HepG2 (cell line): ENCODE data around the gene CD164L2. TPM values are rescaled to one million over a fixed set of nuclear protein-coding genes. Genes with fewer than 3 reads are reported as not detected.
A peak's percentile ranks its signal among the peaks of the same experiment; 100 is the strongest.

Source experiments
- ATAC-seq: fragments of 200-7000 bp; cut with Tn5 transposase; 3 replicates; pipeline ENCODE4 v1.9.1; 2020; ENCODE audit warnings: mild to moderate bottlenecking, moderate library complexity
- BruUV-seq: library from RNA; stranded (reverse); fragments of 400-500 nt; replicated peaks from 2 replicates; lab custom pipeline; 2021; lab: Mats Ljungman, UMichigan
- CTCF ChIA-PET: fragments of 300-600 bp; formaldehyde crosslinking; extraction: SDS; loops from one replicate; lab custom pipeline; 2021; ENCODE audit warnings: low total read pairs, inconsistent platforms, low intra/inter-chr PET ratio; lab: Yijun Ruan, JAX
- POLR2A ChIA-PET: fragments of 350-600 bp; sonication (Branson Sonifier 250); formaldehyde crosslinking; loops from one replicate; lab custom pipeline; 2020; ENCODE audit warnings: antibody characterized with exemption, inconsistent platforms; lab: Yijun Ruan, JAX
- DNase-seq: peaks from one replicate; pipeline ENCODE4 v3.0.0-alpha.2; 2015; ENCODE audit warnings: low spot score
- FAIRE-seq: peaks from 3 replicates; lab custom pipeline; 2011; peaks lifted over from hg19 to GRCh38; lab: Jason Lieb, UNC
- H2AFZ ChIP-seq: one replicate; pipeline ENCODE4 v1.6.1; 2011; ENCODE audit warnings: low read length, inconsistent platforms
- H3K27ac ChIP-seq: fragments of 300-600 bp; 3 replicates; pipeline ENCODE4 v1.8.0; 2011; ENCODE audit warnings: mixed run types, mild to moderate bottlenecking, mixed read lengths, low read length, inconsistent platforms; ENCODE audit not compliant: insufficient read depth; ENCODE audit errors: extremely low read length
- H3K27me3 ChIP-seq, 2 experiments: fragments of 200-600 bp in 1 of 2; 2 replicates in 1 of 2; 3 replicates in 1 of 2; pipeline versions ENCODE4 v1.6.0 to v1.8.0; 2011; ENCODE audit warnings: low read length in 2 of 2, mild to moderate bottlenecking in 2 of 2, moderate library complexity in 2 of 2, inconsistent platforms in 1 of 2; ENCODE audit not compliant: insufficient read depth in 2 of 2, control insufficient read depth in 1 of 2
- H3K36me3 ChIP-seq, 2 experiments: fragments of 200-600 bp in 1 of 2; replicated peaks in 1 of 2; 2 replicates in 1 of 2; 3 replicates in 1 of 2; pipeline versions ENCODE4 v1.5.1 to v1.8.0; 2011; ENCODE audit warnings: low read length in 2 of 2, inconsistent platforms in 1 of 2; ENCODE audit not compliant: insufficient read depth in 2 of 2, control insufficient read depth in 1 of 2
- H3K4me1 ChIP-seq: 2 replicates; pipeline ENCODE4 v1.5.1; 2012; ENCODE audit warnings: low read length, inconsistent platforms; ENCODE audit not compliant: insufficient read depth
- H3K4me2 ChIP-seq: 2 replicates; pipeline ENCODE4 v1.6.0; 2011; ENCODE audit warnings: low read depth, low read length, inconsistent platforms
- H3K4me3 ChIP-seq, 3 experiments: fragments of 200-600 bp in 1 of 3; sonication (generic), shearing (Covaris generic) in 1 of 3; replicated peaks in 1 of 3; 2 replicates each; pipeline ENCODE4 v1.5.1; 2011 to 2016; ENCODE audit warnings: low read length in 3 of 3, inconsistent platforms in 2 of 3, low read depth in 2 of 3, mild to moderate bottlenecking in 2 of 3, control low read depth in 1 of 3, mixed read lengths in 1 of 3; ENCODE audit not compliant: insufficient read depth in 1 of 3
- H3K79me2 ChIP-seq: one replicate; pipeline ENCODE4 v1.6.1; 2011; ENCODE audit warnings: low read length, inconsistent platforms; ENCODE audit not compliant: insufficient read depth
- H3K9ac ChIP-seq: 2 replicates; pipeline ENCODE4 v1.6.0; 2011; ENCODE audit warnings: mild to moderate bottlenecking, low read depth, low read length, inconsistent platforms; ENCODE audit not compliant: insufficient read depth
- H3K9me3 ChIP-seq: 2 replicates; pipeline ENCODE4 v1.5.1; 2012; ENCODE audit warnings: mild to moderate bottlenecking, low read length
- H4K20me1 ChIP-seq: 2 replicates; pipeline ENCODE4 v1.6.0; 2011; ENCODE audit warnings: inconsistent platforms, mild to moderate bottlenecking, low read length, moderate library complexity; ENCODE audit not compliant: insufficient read depth
- ZNF251 ChIP-seq: sonication (generic); formaldehyde crosslinking; IDR thresholded peaks from 2 replicates; pipeline ENCODE4 v1.9.0; 2021; ENCODE audit warnings: mild to moderate bottlenecking, missing genetic modification reagents
- WGBS: methylation state at CpG from one replicate; pipeline ENCODE4 v1.1.6; 2017; ENCODE audit warnings: low lambda C conversion rate; 5-methylcytosine and 5-hydroxymethylcytosine counted together
- in situ Hi-C: cut with HindIII; loops from 2 replicates; pipeline ENCODE4 v1.10.0; 2017; ENCODE audit warnings: low pct_unique_long_range_greater_than_20kb; ENCODE audit not compliant: extremely low pct_ligation_motif_present
- intact Hi-C: fragments of 100-400 bp; cut with micrococcal nuclease; formaldehyde crosslinking; loops from one replicate; pipeline ENCODE4 v1.10.0; 2022; ENCODE audit not compliant: unreplicated experiment
- polyA plus RNA-seq, 8 experiments: library from polyadenylated mRNA; depleted of rRNA in 3 of 8; stranded (reverse) in 7 of 8; unstranded in 1 of 8; fragments of >200 nt; fragmentation: Illumina TruSeq in 4 of 8; extraction: Trizol in 4 of 8; gene quantifications; 2 replicates each; pipeline versions ENCODE4 v1.2.1 to v1.2.3, GENCODE V29; 2011 to 2016; ENCODE audit warnings: low read depth in 4 of 8, missing spikeins in 1 of 8, mixed read lengths in 1 of 8; ENCODE audit not compliant: insufficient read depth in 1 of 8
- total RNA-seq, 5 experiments: library from RNA; depleted of rRNA; stranded (reverse); fragments of >200 nt; fragmentation: Illumina TruSeq; extraction: Trizol; gene quantifications; 2 replicates each; pipeline ENCODE4 v1.2.3, GENCODE V29; 2016; ENCODE audit warnings: low read depth in 1 of 5
- TF ChIP-seq, protein P1 (sequence below): sonication (generic); formaldehyde crosslinking; IDR thresholded peaks from 2 replicates; pipeline ENCODE4 v1.5.0; 2020; ENCODE audit warnings: mild to moderate bottlenecking, missing genetic modification reagents, borderline replicate concordance
- TF ChIP-seq, protein P2 (sequence below): sonication (generic); formaldehyde crosslinking; IDR thresholded peaks from one replicate; pipeline ENCODE4 v1.5.1; 2020; ENCODE audit warnings: mild to moderate bottlenecking, missing genetic modification reagents; ENCODE audit errors: not compliant biosample characterization

Gene CD164L2
- total and polyA plus RNA-seq, 2 of the 13 experiments (the other 11 are each of a cell fraction or from before 2014, with no cell fraction given) = not detected

- TF ChIP-seq, protein P1, sequence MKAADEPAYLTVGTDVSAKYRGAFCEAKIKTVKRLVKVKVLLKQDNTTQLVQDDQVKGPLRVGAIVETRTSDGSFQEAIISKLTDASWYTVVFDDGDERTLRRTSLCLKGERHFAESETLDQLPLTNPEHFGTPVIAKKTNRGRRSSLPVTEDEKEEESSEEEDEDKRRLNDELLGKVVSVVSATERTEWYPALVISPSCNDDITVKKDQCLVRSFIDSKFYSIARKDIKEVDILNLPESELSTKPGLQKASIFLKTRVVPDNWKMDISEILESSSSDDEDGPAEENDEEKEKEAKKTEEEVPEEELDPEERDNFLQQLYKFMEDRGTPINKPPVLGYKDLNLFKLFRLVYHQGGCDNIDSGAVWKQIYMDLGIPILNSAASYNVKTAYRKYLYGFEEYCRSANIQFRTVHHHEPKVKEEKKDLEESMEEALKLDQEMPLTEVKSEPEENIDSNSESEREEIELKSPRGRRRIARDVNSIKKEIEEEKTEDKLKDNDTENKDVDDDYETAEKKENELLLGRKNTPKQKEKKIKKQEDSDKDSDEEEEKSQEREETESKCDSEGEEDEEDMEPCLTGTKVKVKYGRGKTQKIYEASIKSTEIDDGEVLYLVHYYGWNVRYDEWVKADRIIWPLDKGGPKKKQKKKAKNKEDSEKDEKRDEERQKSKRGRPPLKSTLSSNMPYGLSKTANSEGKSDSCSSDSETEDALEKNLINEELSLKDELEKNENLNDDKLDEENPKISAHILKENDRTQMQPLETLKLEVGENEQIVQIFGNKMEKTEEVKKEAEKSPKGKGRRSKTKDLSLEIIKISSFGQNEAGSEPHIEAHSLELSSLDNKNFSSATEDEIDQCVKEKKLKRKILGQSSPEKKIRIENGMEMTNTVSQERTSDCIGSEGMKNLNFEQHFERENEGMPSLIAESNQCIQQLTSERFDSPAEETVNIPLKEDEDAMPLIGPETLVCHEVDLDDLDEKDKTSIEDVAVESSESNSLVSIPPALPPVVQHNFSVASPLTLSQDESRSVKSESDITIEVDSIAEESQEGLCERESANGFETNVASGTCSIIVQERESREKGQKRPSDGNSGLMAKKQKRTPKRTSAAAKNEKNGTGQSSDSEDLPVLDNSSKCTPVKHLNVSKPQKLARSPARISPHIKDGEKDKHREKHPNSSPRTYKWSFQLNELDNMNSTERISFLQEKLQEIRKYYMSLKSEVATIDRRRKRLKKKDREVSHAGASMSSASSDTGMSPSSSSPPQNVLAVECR = no peak
Observed at GRCh38 chr1:27349784-27350662, 33.1 kb downstream of the CD164L2 start (continued).

GRCh38 chr1:27348861-27349783 is 34.0 kb downstream of the CD164L2 start:
- BruUV-seq = no TSS peak
- no peak for FAIRE-seq
- TF ChIP-seq ZNF251 (CRISPR knock-in tag) = no peak
- TF ChIP-seq, protein P2, sequence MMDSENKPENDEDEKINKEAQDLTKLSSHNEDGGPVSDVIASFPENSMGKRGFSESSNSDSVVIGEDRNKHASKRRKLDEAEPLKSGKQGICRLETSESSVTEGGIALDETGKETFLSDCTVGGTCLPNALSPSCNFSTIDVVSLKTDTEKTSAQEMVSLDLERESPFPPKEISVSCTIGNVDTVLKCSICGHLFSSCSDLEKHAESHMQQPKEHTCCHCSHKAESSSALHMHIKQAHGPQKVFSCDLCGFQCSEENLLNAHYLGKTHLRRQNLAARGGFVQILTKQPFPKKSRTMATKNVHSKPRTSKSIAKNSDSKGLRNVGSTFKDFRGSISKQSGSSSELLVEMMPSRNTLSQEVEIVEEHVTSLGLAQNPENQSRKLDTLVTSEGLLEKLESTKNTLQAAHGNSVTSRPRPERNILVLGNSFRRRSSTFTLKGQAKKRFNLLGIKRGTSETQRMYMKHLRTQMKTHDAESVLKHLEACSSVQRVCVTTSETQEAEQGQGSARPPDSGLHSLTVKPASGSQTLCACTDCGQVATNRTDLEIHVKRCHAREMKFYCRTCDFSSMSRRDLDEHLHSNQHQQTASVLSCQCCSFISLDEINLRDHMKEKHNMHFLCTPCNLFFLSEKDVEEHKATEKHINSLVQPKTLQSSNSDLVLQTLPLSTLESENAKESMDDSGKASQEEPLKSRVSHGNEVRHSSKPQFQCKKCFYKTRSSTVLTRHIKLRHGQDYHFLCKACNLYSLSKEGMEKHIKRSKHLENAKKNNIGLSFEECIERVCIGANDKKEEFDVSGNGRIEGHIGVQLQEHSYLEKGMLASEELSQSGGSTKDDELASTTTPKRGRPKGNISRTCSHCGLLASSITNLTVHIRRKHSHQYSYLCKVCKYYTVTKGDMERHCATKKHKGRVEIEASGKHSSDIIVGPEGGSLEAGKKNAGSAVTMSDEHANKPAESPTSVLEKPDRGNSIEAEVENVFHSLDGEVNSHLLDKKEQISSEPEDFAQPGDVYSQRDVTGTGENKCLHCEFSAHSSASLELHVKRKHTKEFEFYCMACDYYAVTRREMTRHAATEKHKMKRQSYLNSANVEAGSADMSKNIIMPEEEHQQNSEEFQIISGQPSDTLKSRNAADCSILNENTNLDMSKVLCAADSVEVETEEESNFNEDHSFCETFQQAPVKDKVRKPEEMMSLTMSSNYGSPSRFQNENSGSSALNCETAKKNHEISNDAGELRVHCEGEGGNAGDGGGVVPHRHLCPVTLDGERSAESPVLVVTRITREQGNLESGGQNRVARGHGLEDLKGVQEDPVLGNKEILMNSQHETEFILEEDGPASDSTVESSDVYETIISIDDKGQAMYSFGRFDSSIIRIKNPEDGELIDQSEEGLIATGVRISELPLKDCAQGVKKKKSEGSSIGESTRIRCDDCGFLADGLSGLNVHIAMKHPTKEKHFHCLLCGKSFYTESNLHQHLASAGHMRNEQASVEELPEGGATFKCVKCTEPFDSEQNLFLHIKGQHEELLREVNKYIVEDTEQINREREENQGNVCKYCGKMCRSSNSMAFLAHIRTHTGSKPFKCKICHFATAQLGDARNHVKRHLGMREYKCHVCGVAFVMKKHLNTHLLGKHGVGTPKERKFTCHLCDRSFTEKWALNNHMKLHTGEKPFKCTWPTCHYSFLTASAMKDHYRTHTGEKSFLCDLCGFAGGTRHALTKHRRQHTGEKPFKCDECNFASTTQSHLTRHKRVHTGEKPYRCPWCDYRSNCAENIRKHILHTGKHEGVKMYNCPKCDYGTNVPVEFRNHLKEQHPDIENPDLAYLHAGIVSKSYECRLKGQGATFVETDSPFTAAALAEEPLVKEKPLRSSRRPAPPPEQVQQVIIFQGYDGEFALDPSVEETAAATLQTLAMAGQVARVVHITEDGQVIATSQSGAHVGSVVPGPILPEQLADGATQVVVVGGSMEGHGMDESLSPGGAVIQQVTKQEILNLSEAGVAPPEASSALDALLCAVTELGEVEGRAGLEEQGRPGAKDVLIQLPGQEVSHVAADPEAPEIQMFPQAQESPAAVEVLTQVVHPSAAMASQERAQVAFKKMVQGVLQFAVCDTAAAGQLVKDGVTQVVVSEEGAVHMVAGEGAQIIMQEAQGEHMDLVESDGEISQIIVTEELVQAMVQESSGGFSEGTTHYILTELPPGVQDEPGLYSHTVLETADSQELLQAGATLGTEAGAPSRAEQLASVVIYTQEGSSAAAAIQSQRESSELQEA (CRISPR knock-in tag) = no peak

More at GRCh38 chr1:27348861-27349783, 34.0 kb downstream of the CD164L2 start:
- WGBS = 57% methylated on average over 9 of the region's 51 CpGs
- ChIA-PET POLR2A (interaction anchor here (0.7 to 1.6 kb wide), 3 partner anchors 8 to 258 kb away, joined by 3 to 6 read pairs (median 3); partner anchors contain the start of gene MAP3K6), CTCF (no interaction called here)
- in situ Hi-C loops (no loop called here), intact Hi-C loops (loop anchor here (1.0 kb wide), 1 partner anchor 8 kb away; no protein-coding TSS in a partner anchor)
- no peaks in the 10 kb centered on the region for H3K27me3 ChIP-seq
- ATAC-seq (peak; percentile 65), DNase-seq (no peak)
- peaks cover 28% of the 10 kb centered on the region for H3K4me1 ChIP-seq
- H3K79me2 ChIP-seq = no peaks in the 10 kb centered on the region
- no peaks in the 10 kb centered on the region for H4K20me1 ChIP-seq
- H3K27ac ChIP-seq = no peak overlapping the region
- peak overlapping the region; percentile 49 to 70 (median 57) for H3K4me3 ChIP-seq
- H3K36me3 ChIP-seq = no peaks in the 10 kb centered on the region
- peak overlapping the region; percentile 87 for H3K4me2 ChIP-seq
- no peak overlapping the region for H2AFZ ChIP-seq
- H3K9me3 ChIP-seq = no peaks in the 10 kb centered on the region
- peak overlapping the region; percentile 22; the same call in 1 of the 2 replicates for H3K9ac ChIP-seq
